Esophagus muscularis mucosa (tissue), 4 donors: Measurements from ENCODE around the gene ASTN2. TPM values are rescaled to one million over a fixed set of nuclear protein-coding genes. Genes with fewer than 3 reads are reported as not detected.

Experiments
- DNase-seq: peaks from one replicate; pipeline ENCODE4 v3.0.0-alpha.2; 2017; ENCODE audit errors: extremely low spot score
- H3K27ac ChIP-seq, 4 donors: fragments of 200-600 bp; sonication (generic); replicated peaks in 1 of 4; 1 replicate in 3 of 4; 2 replicates in 1 of 4; pipeline ENCODE4 v1.5.1; 2016 to 2019; ENCODE audit warnings: mild to moderate bottlenecking in 1 of 4
- H3K27me3 ChIP-seq, 4 donors: fragments of 200-600 bp; sonication (generic); one replicate each; pipeline versions ENCODE4 v1.5.1 to v1.6.0; 2016 to 2019
- H3K36me3 ChIP-seq, 4 donors: fragments of 200-600 bp; sonication (generic); one replicate each; pipeline ENCODE4 v1.5.1; 2016 to 2019
- H3K4me1 ChIP-seq, 4 donors: fragments of 200-600 bp; sonication (generic); one replicate each; pipeline ENCODE4 v1.5.1; 2016 to 2019
- H3K4me3 ChIP-seq, 4 donors: fragments of 200-600 bp; sonication (generic); 1 replicate in 2 of 4; 2 replicates in 2 of 4; pipeline ENCODE4 v1.5.1; 2016 to 2019; ENCODE audit warnings: mild to moderate bottlenecking in 4 of 4, moderate library complexity in 1 of 4
- H3K9me3 ChIP-seq, 4 donors: fragments of 200-600 bp; sonication (generic); 1 replicate in 3 of 4; 2 replicates in 1 of 4; pipeline ENCODE4 v1.5.1; 2016 to 2019
- CTCF ChIP-seq, 3 experiments: fragments of 200-600 bp in 2 of 3; fragments of 450-650 bp in 1 of 3; sonication (generic) in 2 of 3; IDR thresholded peaks; one replicate each; pipeline ENCODE4 v1.5.1; 2017 to 2019; ENCODE audit warnings: antibody characterized with exemption in 3 of 3, mild to moderate bottlenecking in 2 of 3, moderate library complexity in 1 of 3
- EP300 ChIP-seq: sonication (generic); formaldehyde crosslinking; IDR thresholded peaks from one replicate; pipeline ENCODE4 v1.6.1; 2017; ENCODE audit warnings: antibody characterized with exemption
- POLR2A ChIP-seq: fragments of 450-650 bp; IDR thresholded peaks from one replicate; pipeline ENCODE4 v1.6.1; 2017; ENCODE audit warnings: antibody characterized with exemption, moderate library complexity, mild to moderate bottlenecking, low read depth
- POLR2AphosphoS5 ChIP-seq, 2 donors: sonication (generic); formaldehyde crosslinking; IDR thresholded peaks; one replicate each; pipeline ENCODE4 v1.6.1; 2017; ENCODE audit warnings: antibody characterized with exemption in 2 of 2
- WGBS: methylation state at CpG from one replicate; pipeline ENCODE4 v1.1.5; 2018; 5-methylcytosine and 5-hydroxymethylcytosine counted together
- intact Hi-C: fragments of 100-400 bp; cut with DNase I; formaldehyde crosslinking; loops from one replicate; pipeline ENCODE4 v1.15.1; 2023
- total RNA-seq, 4 donors: library from RNA; depleted of rRNA; stranded (reverse); fragments of >200 nt; gene quantifications; one replicate each; pipeline versions ENCODE4 v1.1.0 to v1.2.1, GENCODE V29; 2016

ASTN2 gene
- total RNA-seq, 4 donors from 2014 or later, result 4.2 to 6.9 (median 5.5) TPM

GRCh38 chr9:117178596-117179375, 236.1 kb downstream of the ASTN2 start:
- no peaks in the 10 kb centered on the region for H3K36me3 ChIP-seq
- no peak for TF ChIP-seq POLR2A
- TF ChIP-seq CTCF (IDR thresholded peaks at IDR 0.05), result no peak
- no peak for TF ChIP-seq POLR2AphosphoS5 (IDR thresholded peaks at IDR 0.05)
- no peak for TF ChIP-seq EP300
- H3K27ac ChIP-seq, result no peak overlapping the region
- H3K4me1 ChIP-seq, result no peaks in the 10 kb centered on the region
- 82% methylated on average over 5 of the region's 5 CpGs for WGBS
- H3K27me3 ChIP-seq, result no peaks in the 10 kb centered on the region
- H3K9me3 ChIP-seq, result peaks cover 0 to 10% (median 0%) of the 10 kb centered on the region in 4 donors
- DNase-seq, result no peak
- H3K4me3 ChIP-seq, result no peak overlapping the region
- intact Hi-C loops, result no loop called here

- TF ChIP-seq CTCF (IDR thresholded peaks at IDR 0.05) (no peak), POLR2A (no peak), EP300 (no peak), POLR2AphosphoS5 (IDR thresholded peaks at IDR 0.05) (no peak)
- no peaks in the 10 kb centered on the region for H3K4me1 ChIP-seq
- intact Hi-C loops, result no loop called here
- no peaks in the 10 kb centered on the region for H3K36me3 ChIP-seq
- no peaks in the 10 kb centered on the region for H3K27me3 ChIP-seq
- DNase-seq, result peak; percentile 50
- H3K27ac ChIP-seq, result no peak overlapping the region
- H3K9me3 ChIP-seq, result no peaks in the 10 kb centered on the region
- 85% methylated on average over 2 of the region's 2 CpGs for WGBS
- H3K4me3 ChIP-seq, result no peak overlapping the region
Observed at GRCh38 chr9:117170567-117170966, 244.3 kb downstream of the ASTN2 start.

- peak; percentile 7 for DNase-seq
- Histone ChIP-seq H3K9me3 (no peaks in the 10 kb centered on the region), H3K27me3 (peaks cover 0 to 8% (median 0%) of the 10 kb centered on the region in 4 donors), H3K4me3 (no peak overlapping the region), H3K4me1 (no peaks in the 10 kb centered on the region), H3K36me3 (no peaks in the 10 kb centered on the region), H3K27ac (no peak overlapping the region)
- intact Hi-C loops, result no loop called here
- TF ChIP-seq POLR2A (no peak), CTCF (IDR thresholded peaks at IDR 0.05) (no peak), EP300 (no peak), POLR2AphosphoS5 (IDR thresholded peaks at IDR 0.05) (no peak)
- WGBS, result 15% methylated on average over 4 of the region's 4 CpGs
Observed at GRCh38 chr9:117169089-117169621, 245.7 kb downstream of the ASTN2 start.

- Histone ChIP-seq H3K27ac (no peak overlapping the region), H3K9me3 (no peaks in the 10 kb centered on the region), H3K27me3 (peaks cover 0 to 8% (median 0%) of the 10 kb centered on the region in 4 donors), H3K4me1 (no peaks in the 10 kb centered on the region), H3K36me3 (no peaks in the 10 kb centered on the region), H3K4me3 (no peak overlapping the region)
- peak; percentile 62 for DNase-seq
- TF ChIP-seq EP300 (no peak), CTCF (IDR thresholded peaks at IDR 0.05) (no peak), POLR2A (no peak), POLR2AphosphoS5 (IDR thresholded peaks at IDR 0.05) (no peak)
- intact Hi-C loops, result no loop called here
- WGBS, result 86% methylated on average over 1 of the region's 1 CpG
Observed at GRCh38 chr9:117164512-117164911, 250.3 kb downstream of the ASTN2 start.
